Kidney (tissue), 14 donors: ENCODE data around the gene ATL2. TPM values are rescaled to one million over a fixed set of nuclear protein-coding genes. Genes with fewer than 3 reads are reported as not detected.

Source experiments
- DNase-seq, 5 donors: peaks; one replicate each; pipeline ENCODE4 v3.0.0-alpha.2; 2013 to 2020
- FAIRE-seq: peaks from 2 replicates; lab custom pipeline; 2012; peaks lifted over from hg19 to GRCh38; lab: Jason Lieb, UNC
- H3K27ac ChIP-seq, 2 donors: one replicate each; pipeline ENCODE4 v1.7.0; 2013; ENCODE audit warnings: low read depth in 2 of 2, low read length in 2 of 2, inconsistent platforms in 1 of 2
- H3K27me3 ChIP-seq: one replicate; pipeline ENCODE4 v1.7.1; 2013; ENCODE audit warnings: low read length, inconsistent platforms; ENCODE audit not compliant: control insufficient read depth, insufficient read depth
- H3K36me3 ChIP-seq, 3 donors: one replicate each; pipeline versions ENCODE4 v1.7.0 to v1.7.1; 2013; ENCODE audit warnings: low read length in 3 of 3, control low read depth in 1 of 3, inconsistent platforms in 1 of 3; ENCODE audit not compliant: insufficient read depth in 3 of 3, control insufficient read depth in 2 of 3
- H3K4me1 ChIP-seq, 3 donors: one replicate each; pipeline versions ENCODE4 v1.7.0 to v1.7.1; 2013; ENCODE audit warnings: low read length in 3 of 3, inconsistent platforms in 1 of 3, low read depth in 1 of 3; ENCODE audit not compliant: control insufficient read depth in 2 of 3, insufficient read depth in 2 of 3
- H3K4me3 ChIP-seq, 3 donors: one replicate each; pipeline versions ENCODE4 v1.7.0 to v1.8.1; 2013; ENCODE audit warnings: low read length in 3 of 3, control low read depth in 1 of 3, inconsistent platforms in 1 of 3
- H3K9ac ChIP-seq, 3 donors: one replicate each; pipeline versions ENCODE4 v1.7.0 to v1.7.1; 2013; ENCODE audit warnings: low read length in 3 of 3, control low read depth in 1 of 3, inconsistent platforms in 1 of 3
- H3K9me3 ChIP-seq, 3 donors: one replicate each; pipeline versions ENCODE4 v1.7.0 to v1.7.1; 2013; ENCODE audit warnings: low read length in 3 of 3, control low read depth in 1 of 3, inconsistent platforms in 1 of 3; ENCODE audit not compliant: control insufficient read depth in 2 of 3, insufficient read depth in 1 of 3
- CTCF ChIP-seq: IDR thresholded peaks from 3 replicates; pipeline ENCODE4 v1.5.1; 2012; ENCODE audit warnings: mild to moderate bottlenecking, moderate library complexity, borderline replicate concordance; ENCODE audit not compliant: insufficient read depth; ENCODE audit errors: extremely low read depth
- intact Hi-C: fragments of 100-400 bp; cut with DNase I; formaldehyde crosslinking; loops from one replicate; pipeline ENCODE4 v1.11.1; 2022
- polyA plus RNA-seq: library from polyadenylated mRNA; stranded (reverse); fragments of 350-450 nt; fragmentation: Illumina TruSeq; extraction: RNeasy Lipid Tissue Mini Kit (QIAGEN cat#74804); gene quantifications from one replicate; pipeline ENCODE4 v1.2.3, GENCODE V29; 2014; ENCODE audit warnings: low read depth, low replicate concordance; ENCODE audit not compliant: insufficient read depth
- total RNA-seq: library from RNA; stranded (reverse); fragmentation: NEBNext Ultra II Directional; extraction: Animal tissue kit (Norgen Biotek cat#: 25700); gene quantifications from one replicate; pipeline ENCODE4 v1.2.1, GENCODE V29; 2021
- donor health status: control.
- donor health status: control.
- donor health status: control.
- donor health status: control.
- donor health status: control.
- donor health status: DM: yes; HTN: yes; CAD: no.
- donor health status: Normal renal cell carcinoma (clear cell type).

The ATL2 gene
- total and polyA plus RNA-seq, 2 donors from 2014 or later: 22.0 to 52.1 TPM

DNA sequence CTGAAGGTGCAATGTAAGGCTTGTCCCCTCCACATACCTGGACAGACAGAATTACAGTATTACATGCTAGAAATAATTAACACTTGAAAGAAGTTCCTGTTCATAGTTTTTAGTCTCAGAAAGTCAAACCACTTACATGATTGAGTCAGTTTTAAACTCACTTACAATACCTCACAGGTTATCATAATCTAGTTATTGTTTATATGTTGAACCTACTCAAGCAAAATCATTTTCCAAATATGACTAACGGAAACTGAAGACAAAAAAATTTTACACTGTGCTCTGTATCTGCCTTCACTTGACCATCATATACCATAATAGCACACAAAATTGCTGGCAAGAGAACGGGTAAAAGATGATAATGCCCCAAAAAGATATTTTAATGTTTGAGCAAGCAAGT is 78.5 kb downstream of the ATL2 start:
- Histone ChIP-seq H3K9me3 (no peaks in the 10 kb centered on the region), H3K36me3 (peaks cover 10 to 37% (median 10%) of the 10 kb centered on the region in 3 donors), H3K4me1 (no peaks in the 10 kb centered on the region), H3K27me3 (no peaks in the 10 kb centered on the region), H3K9ac (no peak overlapping the region), H3K4me3 (no peak overlapping the region), H3K27ac (no peak overlapping the region)
- FAIRE-seq (no peak), DNase-seq (no peak)
- intact Hi-C loops: no loop called here
- no peak for TF ChIP-seq CTCF

GRCh38 chr2:38296197-38296780 is 80.8 kb downstream of the ATL2 start:
- H3K9ac ChIP-seq: no peak overlapping the region
- no peaks in the 10 kb centered on the region for H3K9me3 ChIP-seq
- no peak overlapping the region for H3K4me3 ChIP-seq
- FAIRE-seq: no peak
- no peak for TF ChIP-seq CTCF
- no peaks in the 10 kb centered on the region for H3K4me1 ChIP-seq
- no peaks in the 10 kb centered on the region for H3K27me3 ChIP-seq
- H3K27ac ChIP-seq: no peak overlapping the region
- peaks cover 10 to 26% (median 10%) of the 10 kb centered on the region in 3 donors for H3K36me3 ChIP-seq
- DNase-seq: no peak
- intact Hi-C loops: no loop called here

DNA sequence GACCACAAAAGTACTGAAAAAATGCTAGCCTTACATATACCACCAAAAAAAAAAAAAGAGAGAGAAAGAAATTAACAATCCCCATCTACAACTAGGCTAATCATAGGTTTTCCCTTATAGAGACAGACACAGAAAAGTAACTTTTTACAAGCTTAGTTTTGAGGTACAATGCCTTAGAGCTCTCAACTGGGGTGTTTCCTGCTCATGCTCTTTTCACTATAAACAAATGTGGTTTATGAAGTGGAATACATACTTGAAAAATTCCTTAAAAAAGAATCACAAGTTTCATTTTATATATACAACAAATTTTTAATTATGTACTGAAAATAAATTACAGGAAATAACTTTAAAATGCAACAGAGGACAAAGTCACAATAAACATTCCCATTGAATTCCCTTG is 82.5 kb downstream of the ATL2 start:
- DNase-seq (no peak), FAIRE-seq (no peak)
- no peak overlapping the region for H3K9ac ChIP-seq
- H3K27me3 ChIP-seq: no peaks in the 10 kb centered on the region
- no peak overlapping the region for H3K27ac ChIP-seq
- H3K4me3 ChIP-seq: no peak overlapping the region
- no peak for TF ChIP-seq CTCF
- intact Hi-C loops: no loop called here
- H3K4me1 ChIP-seq: no peaks in the 10 kb centered on the region
- peaks cover 10 to 23% (median 10%) of the 10 kb centered on the region in 3 donors for H3K36me3 ChIP-seq
- no peaks in the 10 kb centered on the region for H3K9me3 ChIP-seq
